ENCODE data around the gene DLGAP4. TPM values are rescaled to one million over a fixed set of nuclear protein-coding genes. Genes with fewer than 3 reads are reported as not detected.

DLGAP4 gene
- total RNA-seq, 1 donor from 2014 or later: 22.0 TPM

DNA sequence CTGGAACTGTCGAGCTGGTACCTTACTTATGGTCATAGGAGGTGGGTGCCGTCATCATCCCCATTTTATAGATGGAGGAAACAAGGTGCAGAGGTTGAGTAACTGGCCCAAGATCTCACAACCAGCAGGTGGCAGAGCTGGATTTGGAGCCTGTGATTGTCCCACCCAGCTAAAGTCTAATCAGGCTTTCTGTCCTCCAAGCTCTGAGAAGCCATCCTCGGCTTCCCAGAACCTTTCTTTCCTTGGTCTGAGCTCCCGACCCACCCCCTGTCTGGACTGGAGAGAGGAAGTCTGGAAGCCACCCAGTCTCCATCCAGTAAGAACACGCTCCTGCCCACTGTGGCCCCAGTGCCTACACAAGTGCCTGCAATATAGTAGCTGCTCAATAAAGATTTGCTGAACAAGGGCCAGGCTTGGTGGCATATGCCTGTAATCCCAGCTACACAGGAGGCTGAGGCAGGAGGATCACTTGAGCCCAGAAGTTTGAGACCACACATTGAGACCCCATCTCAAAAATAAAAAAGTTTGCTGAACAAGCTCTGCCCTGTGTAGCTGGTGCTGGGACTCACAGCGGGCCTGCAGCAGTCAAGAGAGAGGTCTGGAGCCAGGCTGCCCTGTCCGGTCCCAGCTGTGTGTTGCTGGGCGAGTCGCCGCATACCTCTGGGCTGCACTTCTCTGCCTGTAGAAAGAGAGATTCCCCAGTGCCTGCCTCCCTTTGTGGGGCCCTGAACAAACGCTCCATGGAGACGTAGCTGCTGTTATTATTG lies 32.5 kb upstream of the DLGAP4 start:
- FAIRE-seq (no peak), DNase-seq (ENCODE audit: low spot score in 2 of 2) (no peak)

DNA sequence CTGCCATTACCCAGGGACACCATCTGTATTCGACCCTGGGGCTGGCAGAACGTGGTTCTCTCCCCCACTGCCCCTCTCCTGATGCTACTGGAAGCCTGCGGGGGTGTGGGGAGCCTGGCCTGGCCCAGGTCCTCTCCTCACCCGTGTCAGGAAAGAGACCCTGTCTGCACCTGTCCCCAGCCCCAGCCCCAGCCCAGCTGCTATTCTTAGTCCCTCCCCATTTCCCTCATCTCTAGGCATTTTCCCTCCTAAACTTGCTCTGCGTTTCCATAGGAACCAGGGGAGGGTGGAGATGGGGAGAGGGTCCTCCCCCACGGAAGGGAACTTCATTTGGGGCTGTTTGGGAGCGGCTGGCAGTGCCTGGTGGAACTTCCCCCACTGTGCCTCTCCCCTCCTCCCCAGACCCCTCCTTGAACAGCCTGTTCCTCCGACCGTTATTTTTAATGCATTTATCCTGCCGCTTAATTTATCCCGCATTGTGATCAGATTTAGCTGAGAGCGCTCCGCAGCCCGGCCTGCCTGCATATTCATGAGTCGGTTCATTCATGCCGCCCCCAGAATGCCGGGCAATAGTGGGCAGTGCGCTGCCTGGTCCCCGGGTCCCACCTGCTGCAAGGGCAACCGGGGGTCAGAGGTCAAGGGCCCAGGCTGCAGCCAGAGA lies 31.8 kb upstream of the DLGAP4 start:
- DNase-seq (ENCODE audit: low spot score in 2 of 2) (no peak), FAIRE-seq (no peak)

DNA sequence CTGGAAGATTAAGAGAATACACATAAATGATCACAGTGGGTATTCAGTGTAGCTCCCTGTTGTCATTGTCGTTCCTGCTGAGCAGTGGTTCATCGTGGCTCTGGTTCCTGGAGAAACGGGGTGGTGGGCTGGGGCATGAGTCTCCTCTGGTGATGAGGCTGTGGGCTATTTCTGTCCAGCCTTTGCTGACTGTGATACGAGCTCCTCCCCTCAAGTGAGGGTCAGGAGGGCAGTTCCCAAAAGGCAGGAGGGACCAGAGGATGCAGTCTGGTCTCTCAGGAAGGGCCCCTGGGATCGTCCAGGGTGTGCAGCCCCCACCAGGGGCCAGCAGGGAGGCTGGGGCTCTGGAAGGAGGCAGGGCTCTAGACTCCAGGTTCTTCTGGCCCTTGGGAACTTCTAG lies 31.1 kb upstream of the DLGAP4 start:
- FAIRE-seq: no peak

DNA sequence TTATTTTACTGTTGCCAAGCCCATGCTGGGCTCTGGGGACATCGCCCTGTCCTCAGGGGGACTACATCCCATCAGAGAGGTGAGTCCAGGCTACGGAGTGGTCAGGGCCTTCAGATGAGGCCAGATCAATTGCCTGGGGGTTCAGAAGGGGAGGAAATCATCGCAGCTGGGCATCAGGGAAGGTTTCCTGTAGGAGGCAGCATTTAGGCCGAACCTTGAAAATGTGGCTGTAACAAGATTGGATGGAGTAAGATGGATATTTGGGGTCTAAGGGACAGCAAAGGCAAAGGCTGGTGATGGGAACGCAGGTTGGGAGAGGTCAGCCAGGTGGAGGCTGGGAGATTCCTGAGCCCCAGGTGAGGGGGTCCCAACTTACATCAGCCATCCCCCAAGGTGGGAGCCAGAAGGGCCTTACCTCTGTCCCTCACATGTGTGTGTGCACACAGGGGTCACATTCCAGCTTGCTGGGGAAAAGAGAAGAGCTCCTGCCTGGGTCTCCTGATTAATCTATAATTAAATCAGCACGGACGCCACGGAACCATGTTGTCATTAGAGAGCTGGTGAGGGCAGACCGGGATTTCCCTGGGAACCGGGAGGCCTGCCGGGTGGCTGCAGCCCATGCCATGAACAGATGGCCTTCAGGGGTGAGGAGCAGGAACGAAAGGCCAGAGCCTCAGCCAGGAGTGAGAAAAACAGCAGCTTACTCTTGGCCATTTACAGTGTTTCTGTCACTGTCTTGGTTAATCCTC lies 30.5 kb upstream of the DLGAP4 start:
- DNase-seq (ENCODE audit: low spot score in 2 of 2): no peak
- FAIRE-seq: no peak

More for the DNA sequence above, 31.1 kb upstream of the DLGAP4 start:
- no peak for DNase-seq (ENCODE audit: low spot score in 2 of 2)

DNA sequence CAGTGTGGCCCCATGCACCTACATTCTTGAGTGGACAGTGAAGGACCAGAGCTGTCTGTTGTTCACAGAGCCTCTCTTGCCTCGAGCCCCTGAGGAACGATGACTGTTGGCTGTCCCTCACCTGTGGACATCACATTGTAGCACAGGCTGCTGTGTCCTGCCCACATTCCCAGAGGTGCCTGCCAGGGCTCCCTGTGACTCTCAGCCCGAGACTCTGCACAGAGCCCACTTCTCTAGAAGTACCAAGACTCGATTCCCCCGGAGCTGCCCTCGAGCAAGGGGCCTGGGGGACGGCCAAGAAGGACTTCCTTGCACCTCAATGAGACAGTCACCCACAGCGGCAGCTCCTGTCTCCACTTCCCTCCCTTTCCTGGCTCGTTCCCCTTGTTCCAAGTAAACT lies 28.6 kb upstream of the DLGAP4 start:
- no peak for DNase-seq (ENCODE audit: low spot score in 2 of 2)
- FAIRE-seq: no peak

DNA sequence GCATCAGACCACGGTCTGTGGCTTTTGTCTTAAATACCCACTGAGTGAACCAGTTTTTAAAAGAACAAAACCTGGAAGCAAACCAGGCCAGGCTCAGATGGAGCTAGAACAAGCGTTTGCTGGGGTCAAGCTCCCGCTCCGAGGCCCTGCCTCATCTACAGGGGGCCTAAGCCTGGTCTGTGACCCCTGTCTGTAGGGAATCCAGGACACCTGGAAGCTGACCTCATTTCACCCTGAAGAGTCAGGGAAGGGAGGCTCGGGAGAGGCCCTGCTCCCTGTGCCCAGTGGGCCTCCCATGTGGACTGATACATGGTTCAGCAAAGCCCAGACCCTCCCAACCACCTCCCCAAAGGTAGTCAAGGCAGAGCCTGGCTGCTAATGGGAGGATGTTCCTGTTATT lies 26.8 kb upstream of the DLGAP4 start:
- FAIRE-seq (no peak), DNase-seq (ENCODE audit: low spot score in 2 of 2) (no peak)

DNA sequence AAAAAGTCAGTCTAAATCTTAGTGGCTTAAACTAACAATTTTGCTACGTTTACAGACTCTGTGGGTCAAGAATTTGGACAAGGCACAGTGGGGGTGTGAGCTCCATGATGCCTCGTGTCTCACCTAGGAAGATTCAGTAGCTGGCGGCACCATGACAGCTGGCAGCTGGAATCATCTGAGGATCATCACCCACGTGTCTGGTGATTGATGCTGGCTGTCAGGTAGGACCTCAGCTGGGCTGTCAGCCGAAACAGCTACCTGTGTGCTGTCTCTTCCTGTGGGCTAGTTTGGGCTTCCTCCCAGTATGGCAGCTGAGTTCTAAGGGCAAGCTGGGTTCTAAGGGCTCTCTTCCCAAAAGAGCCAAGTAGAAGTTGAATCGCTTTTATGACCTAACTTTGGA lies 26.4 kb upstream of the DLGAP4 start:
- FAIRE-seq (no peak), DNase-seq (ENCODE audit: low spot score in 2 of 2) (no peak)

DNA sequence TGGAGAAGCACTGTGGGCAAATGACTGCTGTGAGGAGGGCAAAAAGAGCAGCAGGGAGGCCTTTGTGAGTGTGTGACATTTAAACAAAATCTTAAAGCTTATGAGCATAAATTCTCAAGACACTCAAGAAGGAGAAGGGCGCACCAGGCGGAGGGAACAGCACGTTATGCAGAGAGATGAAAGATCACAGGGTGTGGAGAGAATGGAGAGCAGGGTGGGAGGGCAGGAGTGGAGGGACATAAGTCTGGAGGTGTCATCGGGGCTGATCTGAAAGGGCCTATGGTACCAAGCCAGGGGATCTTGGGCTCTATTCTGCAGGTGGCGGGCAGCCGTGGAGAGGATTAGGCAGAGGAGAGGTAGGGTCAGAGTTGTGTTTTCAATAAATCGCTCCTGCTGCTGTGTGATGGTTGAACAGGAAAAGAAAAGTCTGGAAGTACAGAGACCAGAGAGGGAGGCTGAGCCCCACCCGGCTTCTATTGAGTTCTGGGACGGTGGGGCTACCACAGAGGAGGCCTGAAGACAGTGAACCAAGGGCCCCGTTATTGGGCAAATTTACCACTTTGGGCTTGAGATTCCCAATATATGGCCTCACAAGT lies 24.3 kb upstream of the DLGAP4 start:
- DNase-seq (ENCODE audit: low spot score in 2 of 2) (no peak), FAIRE-seq (no peak)

DNA sequence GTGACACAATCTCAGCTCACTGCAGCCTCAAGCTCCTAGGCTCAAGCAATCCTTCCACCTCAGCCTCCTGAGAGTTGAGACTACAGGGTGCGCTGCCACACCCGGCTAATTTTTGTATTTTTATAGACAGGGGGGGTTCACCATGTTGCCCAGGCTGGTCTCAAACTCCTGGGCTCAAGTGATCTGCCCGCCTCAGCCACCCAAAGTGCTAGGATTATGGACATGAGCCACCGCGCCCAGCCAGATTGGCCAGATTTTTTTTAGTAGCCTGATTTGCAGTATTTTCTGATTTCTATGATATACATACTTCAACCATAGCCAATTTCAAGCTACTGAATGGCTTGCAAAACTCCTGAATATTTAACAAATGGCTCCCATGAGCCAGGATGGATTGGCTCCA lies 21.4 kb upstream of the DLGAP4 start:
- no peak for DNase-seq (ENCODE audit: low spot score in 2 of 2)
- no peak for FAIRE-seq

DNA sequence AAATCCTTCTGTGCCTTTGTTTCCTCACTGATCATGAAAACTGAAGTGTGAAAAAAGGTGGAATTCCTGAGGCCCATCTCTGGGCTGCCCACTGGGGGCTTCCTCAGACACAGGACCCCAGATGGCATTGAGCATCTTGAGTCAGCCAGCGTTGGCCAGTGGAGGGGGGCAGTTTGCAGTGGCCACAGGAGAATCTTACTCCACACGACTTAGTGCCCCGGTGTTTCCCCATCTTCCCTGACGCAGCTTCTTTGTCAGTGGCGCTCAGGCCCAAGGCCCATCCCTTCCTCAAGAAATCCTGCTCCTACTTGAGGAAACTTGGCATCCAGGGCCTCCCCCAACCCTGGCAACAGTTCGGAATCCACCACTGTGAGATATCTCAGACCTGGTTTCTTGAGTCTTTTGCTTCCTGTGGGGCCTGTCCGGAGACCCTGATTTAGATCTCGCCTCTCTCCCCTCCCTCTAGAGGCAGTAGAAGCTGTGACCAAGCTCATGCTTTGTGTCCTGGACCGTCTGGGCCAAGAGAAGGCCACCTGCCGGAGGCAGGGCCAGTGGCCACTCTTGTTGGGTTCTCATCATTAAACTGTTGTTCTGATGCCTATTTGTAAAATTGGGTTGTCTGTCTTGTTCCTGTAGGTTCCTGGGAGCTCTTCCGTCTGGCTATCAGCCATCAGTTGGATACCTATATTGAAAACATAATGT lies 20.2 kb upstream of the DLGAP4 start:
- FAIRE-seq: no peak
- DNase-seq (ENCODE audit: low spot score in 2 of 2): no peak

DNA sequence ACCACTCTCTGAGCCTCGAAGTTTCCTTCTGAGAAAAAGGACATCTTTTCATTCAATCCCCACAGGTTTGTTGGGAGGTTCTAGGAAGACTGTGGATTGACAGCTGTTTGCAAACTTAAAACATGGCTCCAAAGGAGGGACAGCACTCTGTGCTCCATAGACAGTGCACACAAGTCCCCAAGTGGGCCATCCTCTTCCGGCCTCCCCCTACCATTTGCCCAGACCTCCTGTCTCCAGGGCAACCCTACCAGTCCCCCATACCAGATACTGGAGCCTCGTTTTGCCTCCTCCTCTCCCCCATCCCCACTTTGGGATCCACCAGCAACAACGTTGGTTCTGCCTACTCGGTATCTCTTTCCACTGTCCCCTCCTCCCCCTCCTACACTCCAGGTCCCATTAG lies 8.5 kb upstream of the DLGAP4 start:
- FAIRE-seq (no peak), DNase-seq (ENCODE audit: low spot score in 2 of 2) (no peak)

DNA sequence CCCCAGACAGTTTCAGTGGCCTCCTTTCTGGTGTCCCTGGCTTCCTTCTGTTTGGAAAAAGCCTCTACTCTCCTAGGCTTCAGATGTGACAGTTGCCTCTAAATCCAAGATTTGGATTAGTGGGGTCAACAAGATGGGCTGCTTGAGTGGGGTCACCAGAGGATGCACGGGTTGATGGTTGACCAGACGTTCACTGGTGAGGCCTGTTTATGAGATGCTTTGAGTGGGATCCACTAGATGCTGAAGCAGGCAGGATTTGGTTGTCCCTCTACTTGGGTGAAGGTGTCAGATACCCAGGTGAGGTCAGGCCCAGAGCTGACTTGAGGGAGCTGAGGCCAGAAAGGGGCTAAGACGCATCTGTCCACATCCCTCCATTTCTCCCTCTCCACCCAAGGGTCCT lies 8.1 kb upstream of the DLGAP4 start:
- FAIRE-seq: no peak

DNA sequence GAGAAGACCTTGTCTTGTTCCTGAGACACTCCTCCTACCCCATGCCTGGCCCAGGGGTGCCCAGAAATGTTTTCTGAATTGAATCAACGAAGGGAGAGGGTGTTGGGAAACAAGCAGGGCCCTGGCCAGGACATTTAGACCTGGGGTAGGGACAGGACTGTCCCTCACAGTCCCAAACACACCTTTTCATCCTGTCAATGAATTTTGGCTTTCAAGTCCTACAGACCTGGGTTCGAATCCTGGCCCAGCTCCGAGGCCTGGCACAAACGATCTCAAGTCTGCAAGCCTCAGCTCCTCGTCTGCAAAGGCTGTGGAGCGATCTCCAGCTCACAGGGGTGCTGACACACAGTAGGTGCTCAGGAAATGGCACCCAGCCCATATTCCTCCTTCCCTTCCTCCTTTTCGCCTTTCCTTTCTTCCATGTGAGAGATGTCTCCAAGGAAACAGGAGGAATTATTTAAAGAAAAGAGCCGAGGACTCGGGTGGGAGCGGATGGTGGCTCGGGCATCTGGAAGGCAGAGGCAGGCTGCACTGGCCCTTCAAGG lies 7.3 kb upstream of the DLGAP4 start:
- DNase-seq (ENCODE audit: low spot score in 2 of 2) (no peak), FAIRE-seq (no peak)

More for the DNA sequence above, 8.1 kb upstream of the DLGAP4 start:
- no peak for DNase-seq (ENCODE audit: low spot score in 2 of 2)

DNA sequence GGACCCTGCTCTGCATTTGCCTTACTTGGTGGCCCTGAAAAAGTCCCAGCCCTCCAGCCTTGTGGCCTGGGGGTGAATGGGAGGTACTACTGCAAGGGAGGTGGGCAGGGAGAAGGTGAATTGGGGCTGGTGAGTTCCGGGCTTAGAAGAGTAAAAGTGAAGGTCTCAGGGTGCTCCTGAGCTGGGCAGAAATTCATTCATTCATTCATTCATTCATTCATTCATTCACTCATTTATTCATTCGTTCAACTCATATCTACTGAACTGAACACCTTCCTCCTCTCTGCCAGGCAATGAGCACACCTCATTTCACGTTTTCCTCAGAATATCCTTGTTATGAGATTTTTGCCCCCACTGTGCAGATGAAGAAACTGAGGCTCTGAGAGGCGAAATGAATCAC lies 6.7 kb upstream of the DLGAP4 start:
- DNase-seq (ENCODE audit: low spot score in 2 of 2) (no peak), FAIRE-seq (no peak)

DNA sequence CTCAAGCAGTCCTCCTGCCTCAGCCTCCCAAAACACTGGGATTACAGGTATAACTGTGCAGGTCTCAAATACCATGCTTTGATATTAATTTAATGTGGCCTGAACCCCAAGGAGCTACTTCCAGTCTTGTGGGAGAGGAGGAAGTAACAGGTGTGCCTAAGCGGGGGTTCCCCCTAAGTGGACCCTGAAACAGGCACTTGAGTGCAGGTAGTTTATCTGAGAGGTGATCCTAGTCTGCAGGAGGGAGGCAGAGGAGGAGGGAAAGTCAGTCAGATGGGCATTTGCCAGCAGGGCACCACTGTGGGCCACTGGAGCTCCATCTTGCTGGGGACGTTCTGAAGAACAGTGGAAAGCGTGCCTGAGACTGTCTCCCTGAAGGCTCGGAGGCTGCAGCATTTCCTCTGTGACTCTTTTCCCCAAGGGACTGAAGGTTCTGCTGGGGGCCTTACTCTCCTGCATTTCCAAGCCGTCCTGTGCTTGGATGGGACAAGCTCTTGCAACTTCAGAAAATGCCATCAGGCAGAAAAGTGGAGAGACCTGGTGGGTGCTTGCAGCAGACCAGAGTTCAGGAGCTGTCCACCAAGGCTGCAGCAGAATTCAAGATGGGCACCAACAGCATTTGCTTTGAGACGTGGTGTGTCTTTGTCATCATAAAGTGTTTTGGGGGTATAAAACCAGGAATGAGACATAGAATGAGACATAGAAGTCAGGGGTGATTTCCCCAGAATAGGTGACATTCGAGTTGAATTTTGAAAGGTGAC lies 4.6 kb upstream of the DLGAP4 start:
- DNase-seq (ENCODE audit: low spot score in 2 of 2): no peak
- no peak for FAIRE-seq

DNA sequence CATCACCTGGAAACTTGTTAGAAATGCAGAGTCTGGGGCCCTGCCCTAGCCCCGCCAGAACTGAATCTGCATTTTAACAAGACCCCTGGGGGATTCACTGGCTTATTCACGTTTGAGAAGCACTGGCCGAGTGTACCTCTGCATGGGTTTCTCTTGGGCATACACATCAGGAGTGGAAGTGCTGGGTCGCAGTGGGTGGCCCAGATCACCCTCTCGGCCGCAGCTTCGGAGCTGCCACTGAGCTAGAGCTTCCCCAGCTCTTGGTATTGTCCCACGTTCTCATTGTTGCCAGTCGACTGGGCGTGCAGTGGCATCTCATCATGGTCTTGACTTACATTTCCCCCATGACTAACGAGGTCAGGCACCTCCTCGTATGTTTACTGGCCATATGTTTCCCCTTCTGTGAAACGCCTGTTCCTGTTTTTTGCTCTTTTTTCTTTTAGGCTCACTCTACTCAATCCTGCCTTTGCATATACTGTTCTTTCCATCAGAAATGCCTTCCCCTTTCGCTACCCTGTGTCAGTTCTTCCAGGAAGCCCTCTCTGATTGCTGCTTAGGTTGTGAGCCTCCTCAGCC lies 3.0 kb upstream of the DLGAP4 start:
- DNase-seq (ENCODE audit: low spot score in 2 of 2): no peak
- FAIRE-seq: no peak

DNA sequence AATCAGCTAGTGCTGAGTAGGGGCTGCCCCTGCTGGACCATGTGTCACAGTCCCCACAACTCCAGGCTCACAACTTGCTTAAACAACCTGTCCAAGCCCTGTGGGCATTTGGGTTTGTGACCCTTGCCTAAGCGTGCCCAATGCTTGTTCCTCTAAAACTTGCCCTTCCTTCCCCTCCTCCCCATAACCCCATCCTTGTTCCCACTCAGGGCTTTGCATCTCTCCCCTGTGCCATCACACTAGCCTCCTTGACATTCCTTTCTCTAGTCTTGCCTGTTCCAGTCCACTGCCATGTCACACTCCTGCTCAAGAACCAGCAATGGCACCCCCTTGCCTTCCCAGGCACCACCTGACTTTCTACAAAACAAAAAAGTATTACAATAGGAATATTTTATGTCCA lies 2.3 kb upstream of the DLGAP4 start:
- FAIRE-seq: no peak
- no peak for DNase-seq (ENCODE audit: low spot score in 2 of 2)

DNA sequence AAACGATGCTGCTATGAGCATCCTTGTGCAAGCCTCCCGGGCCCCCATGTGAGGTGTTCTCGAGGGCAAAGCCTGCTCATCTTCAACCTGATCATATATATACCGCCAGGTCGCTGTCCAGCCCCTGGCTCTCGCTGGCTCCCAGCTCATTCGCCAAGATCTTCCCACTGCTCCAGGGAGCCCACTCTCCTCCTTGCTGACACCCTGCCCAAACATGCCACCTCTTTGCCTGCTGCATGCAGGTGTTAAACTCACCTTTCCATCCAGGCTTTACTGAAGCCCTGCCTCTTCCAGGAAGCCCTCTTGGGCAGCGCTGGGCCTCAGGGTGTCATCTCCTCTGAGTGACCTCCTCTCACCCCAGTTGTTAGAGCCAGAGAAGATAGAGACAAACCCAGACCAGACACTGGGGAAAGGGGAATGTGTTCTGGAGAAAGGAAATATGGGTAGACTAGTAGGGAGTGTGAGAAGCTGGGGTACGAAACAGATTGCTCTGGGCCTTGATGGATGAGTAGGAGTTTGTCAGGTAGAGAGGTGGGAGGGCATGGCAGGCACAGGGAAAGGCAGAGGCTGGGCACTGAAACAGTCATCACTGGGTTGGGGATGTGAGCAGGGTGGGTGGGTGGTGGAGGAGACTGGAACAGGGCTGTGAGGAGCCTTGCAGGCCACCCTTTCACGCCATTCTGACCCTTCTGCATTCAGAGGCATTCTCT lies 1.2 kb upstream of the DLGAP4 start:
- FAIRE-seq: no peak

More for the DNA sequence above, 1.2 kb upstream of the DLGAP4 start:
- no peak for DNase-seq (ENCODE audit: low spot score in 2 of 2)

All from frontal cortex (tissue), 4 donors.